K562 (cell line): ENCODE data around the gene CLDN5. TPM values are rescaled to one million over a fixed set of nuclear protein-coding genes. Genes with fewer than 3 reads are reported as not detected.
A peak's percentile ranks its signal among the peaks of the same experiment; 100 is the strongest.

Experiments used
- HIVEP1 ChIP-seq: fragments of 250-450 bp; sonication (Bioruptor Pico); IDR thresholded peaks from 2 replicates; pipeline ENCODE4 v1.4.0; 2020; ENCODE audit warnings: mild to moderate bottlenecking
- PCBP1 ChIP-seq: fragments of 200-400 bp; formaldehyde crosslinking; IDR thresholded peaks from 2 replicates; pipeline ENCODE4 v1.6.1; 2018; ENCODE audit warnings: mild to moderate bottlenecking, low read depth, low read length; ENCODE audit not compliant: poor library complexity, severe bottlenecking
- PYGO2 ChIP-seq: fragments of 450-650 bp; IDR thresholded peaks from 2 replicates; pipeline ENCODE4 v1.6.1; 2016; ENCODE audit warnings: mild to moderate bottlenecking, missing genetic modification characterization, moderate library complexity, missing compliant biosample characterization
- SUPT5H ChIP-seq: fragments of 450-650 bp; IDR thresholded peaks from 2 replicates; pipeline ENCODE4 v1.6.1; 2016
- ZNF133 ChIP-seq: fragments of 250-450 bp; sonication (Bioruptor Pico); IDR thresholded peaks from 2 replicates; pipeline ENCODE4 v1.4.0; 2020; ENCODE audit warnings: mild to moderate bottlenecking
- polyA plus RNA-seq, 8 experiments: library from polyadenylated mRNA; depleted of rRNA in 4 of 8; stranded (reverse) in 5 of 8; unstranded in 3 of 8; fragments of >200 nt; fragmentation: Nextera tagmentation in 2 of 8; fragmentation: Illumina TruSeq in 1 of 8; extraction: Ambion mirVana in 2 of 8; extraction: Trizol in 1 of 8; gene quantifications; 2 replicates each; pipeline versions ENCODE4 v1.2.1 to v1.2.3, GENCODE V29; 2011 to 2014; ENCODE audit warnings: inconsistent platforms in 1 of 8, missing spikeins in 1 of 8
- total RNA-seq, 7 experiments: library from RNA; depleted of rRNA in 6 of 7; stranded (reverse); fragments of >200 nt in 6 of 7; fragmentation: Illumina TruSeq in 2 of 7; extraction: Trizol in 2 of 7; gene quantifications; 2 replicates each; pipeline versions ENCODE4 v1.2.1 to v1.2.3, GENCODE V29; 2011 to 2021; ENCODE audit warnings: low replicate concordance in 1 of 7
- TF ChIP-seq, protein P1 (sequence below): fragments of 250-450 bp; sonication (Bioruptor Pico); IDR thresholded peaks from 2 replicates; pipeline ENCODE4 v1.5.0; 2021
- TF ChIP-seq, protein P2 (sequence below): fragments of 200-600 bp; sonication (generic); IDR thresholded peaks from one replicate; pipeline ENCODE4 v1.6.1; 2012; ENCODE audit warnings: mild to moderate bottlenecking, low read depth, low read length, inconsistent platforms
- TF ChIP-seq, protein P3 (sequence below): fragments of 150-350 bp; IDR thresholded peaks from 2 replicates; pipeline ENCODE4 v1.6.1; 2014; ENCODE audit warnings: low read depth, mild to moderate bottlenecking, low read length, borderline replicate concordance
- TF ChIP-seq, protein P4 (sequence below): fragments of 450-650 bp; IDR thresholded peaks from 2 replicates; pipeline ENCODE4 v1.6.1; 2016; ENCODE audit warnings: missing biosample characterization, missing genetic modification characterization

Gene CLDN5
- total and polyA plus RNA-seq, 9 of the 15 experiments (the other 6 are each of a cell fraction or from before 2014, with no cell fraction given) = 0.20 TPM; not detected in 8

DNA sequence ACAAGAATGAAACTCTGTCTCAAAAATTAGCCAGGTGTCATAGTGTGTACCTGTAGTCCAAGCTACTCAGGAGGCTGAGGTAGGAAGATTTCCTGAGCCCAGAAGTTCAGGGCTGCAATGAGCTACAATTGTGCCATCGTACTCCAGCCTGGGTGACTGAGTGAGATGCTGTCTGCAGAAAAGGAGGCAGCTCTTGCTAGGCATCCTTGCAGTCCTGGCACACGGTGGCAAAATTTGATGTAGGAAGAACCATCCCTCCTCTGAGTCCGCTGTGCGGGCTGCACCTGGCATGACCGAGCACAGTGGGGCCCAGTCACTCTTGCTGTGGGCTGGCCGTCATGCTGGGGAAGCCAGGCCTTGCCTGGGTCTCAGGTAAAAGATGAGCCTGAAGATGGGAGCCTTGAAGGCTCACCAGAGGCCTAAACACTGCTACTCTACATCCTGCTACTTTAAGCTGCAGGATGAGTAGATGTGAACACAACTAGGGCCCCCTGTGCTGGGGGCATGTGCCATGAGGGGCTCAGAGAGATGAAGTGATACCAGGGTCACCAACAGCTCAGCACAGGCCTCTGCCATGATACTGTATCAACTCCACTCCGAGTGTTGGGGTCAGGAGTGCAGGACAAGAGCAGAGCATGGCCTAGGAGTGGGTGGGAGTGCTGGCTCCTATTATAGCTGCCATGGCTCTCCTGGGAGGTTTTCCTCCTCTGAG, 25.9 kb downstream of the CLDN5 start (continued):
- TF ChIP-seq, protein P1, sequence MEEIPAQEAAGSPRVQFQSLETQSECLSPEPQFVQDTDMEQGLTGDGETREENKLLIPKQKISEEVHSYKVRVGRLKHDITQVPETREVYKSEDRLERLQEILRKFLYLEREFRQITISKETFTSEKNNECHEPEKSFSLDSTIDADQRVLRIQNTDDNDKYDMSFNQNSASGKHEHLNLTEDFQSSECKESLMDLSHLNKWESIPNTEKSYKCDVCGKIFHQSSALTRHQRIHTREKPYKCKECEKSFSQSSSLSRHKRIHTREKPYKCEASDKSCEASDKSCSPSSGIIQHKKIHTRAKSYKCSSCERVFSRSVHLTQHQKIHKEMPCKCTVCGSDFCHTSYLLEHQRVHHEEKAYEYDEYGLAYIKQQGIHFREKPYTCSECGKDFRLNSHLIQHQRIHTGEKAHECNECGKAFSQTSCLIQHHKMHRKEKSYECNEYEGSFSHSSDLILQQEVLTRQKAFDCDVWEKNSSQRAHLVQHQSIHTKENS (CRISPR knock-in tag) = no peak
- TF ChIP-seq ZNF133 (CRISPR knock-in tag) (no peak), HIVEP1 (CRISPR knock-in tag) (no peak), SUPT5H (peak; percentile 7; the same call in 1 of the 2 replicates), PCBP1 (no peak), PYGO2 (tag) (no peak)
- TF ChIP-seq, protein P2, sequence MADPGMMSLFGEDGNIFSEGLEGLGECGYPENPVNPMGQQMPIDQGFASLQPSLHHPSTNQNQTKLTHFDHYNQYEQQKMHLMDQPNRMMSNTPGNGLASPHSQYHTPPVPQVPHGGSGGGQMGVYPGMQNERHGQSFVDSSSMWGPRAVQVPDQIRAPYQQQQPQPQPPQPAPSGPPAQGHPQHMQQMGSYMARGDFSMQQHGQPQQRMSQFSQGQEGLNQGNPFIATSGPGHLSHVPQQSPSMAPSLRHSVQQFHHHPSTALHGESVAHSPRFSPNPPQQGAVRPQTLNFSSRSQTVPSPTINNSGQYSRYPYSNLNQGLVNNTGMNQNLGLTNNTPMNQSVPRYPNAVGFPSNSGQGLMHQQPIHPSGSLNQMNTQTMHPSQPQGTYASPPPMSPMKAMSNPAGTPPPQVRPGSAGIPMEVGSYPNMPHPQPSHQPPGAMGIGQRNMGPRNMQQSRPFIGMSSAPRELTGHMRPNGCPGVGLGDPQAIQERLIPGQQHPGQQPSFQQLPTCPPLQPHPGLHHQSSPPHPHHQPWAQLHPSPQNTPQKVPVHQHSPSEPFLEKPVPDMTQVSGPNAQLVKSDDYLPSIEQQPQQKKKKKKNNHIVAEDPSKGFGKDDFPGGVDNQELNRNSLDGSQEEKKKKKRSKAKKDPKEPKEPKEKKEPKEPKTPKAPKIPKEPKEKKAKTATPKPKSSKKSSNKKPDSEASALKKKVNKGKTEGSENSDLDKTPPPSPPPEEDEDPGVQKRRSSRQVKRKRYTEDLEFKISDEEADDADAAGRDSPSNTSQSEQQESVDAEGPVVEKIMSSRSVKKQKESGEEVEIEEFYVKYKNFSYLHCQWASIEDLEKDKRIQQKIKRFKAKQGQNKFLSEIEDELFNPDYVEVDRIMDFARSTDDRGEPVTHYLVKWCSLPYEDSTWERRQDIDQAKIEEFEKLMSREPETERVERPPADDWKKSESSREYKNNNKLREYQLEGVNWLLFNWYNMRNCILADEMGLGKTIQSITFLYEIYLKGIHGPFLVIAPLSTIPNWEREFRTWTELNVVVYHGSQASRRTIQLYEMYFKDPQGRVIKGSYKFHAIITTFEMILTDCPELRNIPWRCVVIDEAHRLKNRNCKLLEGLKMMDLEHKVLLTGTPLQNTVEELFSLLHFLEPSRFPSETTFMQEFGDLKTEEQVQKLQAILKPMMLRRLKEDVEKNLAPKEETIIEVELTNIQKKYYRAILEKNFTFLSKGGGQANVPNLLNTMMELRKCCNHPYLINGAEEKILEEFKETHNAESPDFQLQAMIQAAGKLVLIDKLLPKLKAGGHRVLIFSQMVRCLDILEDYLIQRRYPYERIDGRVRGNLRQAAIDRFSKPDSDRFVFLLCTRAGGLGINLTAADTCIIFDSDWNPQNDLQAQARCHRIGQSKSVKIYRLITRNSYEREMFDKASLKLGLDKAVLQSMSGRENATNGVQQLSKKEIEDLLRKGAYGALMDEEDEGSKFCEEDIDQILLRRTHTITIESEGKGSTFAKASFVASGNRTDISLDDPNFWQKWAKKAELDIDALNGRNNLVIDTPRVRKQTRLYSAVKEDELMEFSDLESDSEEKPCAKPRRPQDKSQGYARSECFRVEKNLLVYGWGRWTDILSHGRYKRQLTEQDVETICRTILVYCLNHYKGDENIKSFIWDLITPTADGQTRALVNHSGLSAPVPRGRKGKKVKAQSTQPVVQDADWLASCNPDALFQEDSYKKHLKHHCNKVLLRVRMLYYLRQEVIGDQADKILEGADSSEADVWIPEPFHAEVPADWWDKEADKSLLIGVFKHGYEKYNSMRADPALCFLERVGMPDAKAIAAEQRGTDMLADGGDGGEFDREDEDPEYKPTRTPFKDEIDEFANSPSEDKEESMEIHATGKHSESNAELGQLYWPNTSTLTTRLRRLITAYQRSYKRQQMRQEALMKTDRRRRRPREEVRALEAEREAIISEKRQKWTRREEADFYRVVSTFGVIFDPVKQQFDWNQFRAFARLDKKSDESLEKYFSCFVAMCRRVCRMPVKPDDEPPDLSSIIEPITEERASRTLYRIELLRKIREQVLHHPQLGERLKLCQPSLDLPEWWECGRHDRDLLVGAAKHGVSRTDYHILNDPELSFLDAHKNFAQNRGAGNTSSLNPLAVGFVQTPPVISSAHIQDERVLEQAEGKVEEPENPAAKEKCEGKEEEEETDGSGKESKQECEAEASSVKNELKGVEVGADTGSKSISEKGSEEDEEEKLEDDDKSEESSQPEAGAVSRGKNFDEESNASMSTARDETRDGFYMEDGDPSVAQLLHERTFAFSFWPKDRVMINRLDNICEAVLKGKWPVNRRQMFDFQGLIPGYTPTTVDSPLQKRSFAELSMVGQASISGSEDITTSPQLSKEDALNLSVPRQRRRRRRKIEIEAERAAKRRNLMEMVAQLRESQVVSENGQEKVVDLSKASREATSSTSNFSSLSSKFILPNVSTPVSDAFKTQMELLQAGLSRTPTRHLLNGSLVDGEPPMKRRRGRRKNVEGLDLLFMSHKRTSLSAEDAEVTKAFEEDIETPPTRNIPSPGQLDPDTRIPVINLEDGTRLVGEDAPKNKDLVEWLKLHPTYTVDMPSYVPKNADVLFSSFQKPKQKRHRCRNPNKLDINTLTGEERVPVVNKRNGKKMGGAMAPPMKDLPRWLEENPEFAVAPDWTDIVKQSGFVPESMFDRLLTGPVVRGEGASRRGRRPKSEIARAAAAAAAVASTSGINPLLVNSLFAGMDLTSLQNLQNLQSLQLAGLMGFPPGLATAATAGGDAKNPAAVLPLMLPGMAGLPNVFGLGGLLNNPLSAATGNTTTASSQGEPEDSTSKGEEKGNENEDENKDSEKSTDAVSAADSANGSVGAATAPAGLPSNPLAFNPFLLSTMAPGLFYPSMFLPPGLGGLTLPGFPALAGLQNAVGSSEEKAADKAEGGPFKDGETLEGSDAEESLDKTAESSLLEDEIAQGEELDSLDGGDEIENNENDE = no peak
- TF ChIP-seq, protein P3, sequence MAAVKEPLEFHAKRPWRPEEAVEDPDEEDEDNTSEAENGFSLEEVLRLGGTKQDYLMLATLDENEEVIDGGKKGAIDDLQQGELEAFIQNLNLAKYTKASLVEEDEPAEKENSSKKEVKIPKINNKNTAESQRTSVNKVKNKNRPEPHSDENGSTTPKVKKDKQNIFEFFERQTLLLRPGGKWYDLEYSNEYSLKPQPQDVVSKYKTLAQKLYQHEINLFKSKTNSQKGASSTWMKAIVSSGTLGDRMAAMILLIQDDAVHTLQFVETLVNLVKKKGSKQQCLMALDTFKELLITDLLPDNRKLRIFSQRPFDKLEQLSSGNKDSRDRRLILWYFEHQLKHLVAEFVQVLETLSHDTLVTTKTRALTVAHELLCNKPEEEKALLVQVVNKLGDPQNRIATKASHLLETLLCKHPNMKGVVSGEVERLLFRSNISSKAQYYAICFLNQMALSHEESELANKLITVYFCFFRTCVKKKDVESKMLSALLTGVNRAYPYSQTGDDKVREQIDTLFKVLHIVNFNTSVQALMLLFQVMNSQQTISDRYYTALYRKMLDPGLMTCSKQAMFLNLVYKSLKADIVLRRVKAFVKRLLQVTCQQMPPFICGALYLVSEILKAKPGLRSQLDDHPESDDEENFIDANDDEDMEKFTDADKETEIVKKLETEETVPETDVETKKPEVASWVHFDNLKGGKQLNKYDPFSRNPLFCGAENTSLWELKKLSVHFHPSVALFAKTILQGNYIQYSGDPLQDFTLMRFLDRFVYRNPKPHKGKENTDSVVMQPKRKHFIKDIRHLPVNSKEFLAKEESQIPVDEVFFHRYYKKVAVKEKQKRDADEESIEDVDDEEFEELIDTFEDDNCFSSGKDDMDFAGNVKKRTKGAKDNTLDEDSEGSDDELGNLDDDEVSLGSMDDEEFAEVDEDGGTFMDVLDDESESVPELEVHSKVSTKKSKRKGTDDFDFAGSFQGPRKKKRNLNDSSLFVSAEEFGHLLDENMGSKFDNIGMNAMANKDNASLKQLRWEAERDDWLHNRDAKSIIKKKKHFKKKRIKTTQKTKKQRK = no peak
- TF ChIP-seq, protein P4, sequence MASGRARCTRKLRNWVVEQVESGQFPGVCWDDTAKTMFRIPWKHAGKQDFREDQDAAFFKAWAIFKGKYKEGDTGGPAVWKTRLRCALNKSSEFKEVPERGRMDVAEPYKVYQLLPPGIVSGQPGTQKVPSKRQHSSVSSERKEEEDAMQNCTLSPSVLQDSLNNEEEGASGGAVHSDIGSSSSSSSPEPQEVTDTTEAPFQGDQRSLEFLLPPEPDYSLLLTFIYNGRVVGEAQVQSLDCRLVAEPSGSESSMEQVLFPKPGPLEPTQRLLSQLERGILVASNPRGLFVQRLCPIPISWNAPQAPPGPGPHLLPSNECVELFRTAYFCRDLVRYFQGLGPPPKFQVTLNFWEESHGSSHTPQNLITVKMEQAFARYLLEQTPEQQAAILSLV (tag) = no peak
